ENCODE measurements around the gene DMBT1.

DNA sequence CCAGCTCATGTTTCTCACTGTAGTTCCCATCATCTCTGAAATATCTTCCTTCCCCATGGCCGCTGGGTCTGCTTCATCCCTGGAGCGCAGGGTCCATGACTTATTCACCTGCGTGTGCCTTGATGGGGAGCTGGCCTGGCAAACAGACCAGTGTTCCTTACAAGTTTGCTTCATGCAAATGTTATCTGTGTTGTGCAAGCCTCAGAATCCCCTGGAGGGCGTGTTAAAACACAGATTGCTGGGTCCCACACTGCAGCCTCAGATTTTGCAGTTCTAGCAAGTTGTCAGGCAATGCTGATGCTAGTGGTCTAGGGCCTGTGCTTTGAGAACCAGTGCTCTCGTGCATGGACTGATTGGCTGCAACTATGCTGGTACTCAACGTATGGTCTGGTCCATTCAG lies 7.2 kb upstream of the DMBT1 start:
- no peak for TF ChIP-seq CTCF (IDR thresholded peaks at IDR 0.05; ENCODE audit: low read depth, low read length)
- no peak for TF ChIP-seq MAX (IDR thresholded peaks at IDR 0.05; ENCODE audit: low read depth, low read length)
- no peak for TF ChIP-seq POLR2A (IDR thresholded peaks at IDR 0.05; ENCODE audit: extremely low read depth, insufficient read length)

All from NB4 (cell line).